Left renal pelvis (tissue), 4 donors: ENCODE results near the gene POLA2. TPM values are rescaled to one million over a fixed set of nuclear protein-coding genes. Genes with fewer than 3 reads are reported as not detected.
A peak's percentile ranks its signal among the peaks of the same experiment; 100 is the strongest.
"Not testable (repeated sequence)": the region's sequence is repeated elsewhere in the genome, so short reads cannot be mapped to it uniquely, and the experiment has no call there.

Experiments
- DNase-seq, 4 donors: peaks; one replicate each; pipeline ENCODE4 v3.0.0-alpha.2; 2013; ENCODE audit warnings: low read depth in 4 of 4, low spot score in 3 of 4
- polyA plus RNA-seq, 4 donors: library from polyadenylated mRNA; unstranded; fragments of 120-200 nt; gene quantifications; one replicate each; pipeline ENCODE4 v1.2.1, GENCODE V29; 2013; ENCODE audit not compliant: insufficient read length in 4 of 4

The POLA2 gene
- 10 to 100 TPM; 24.3 to 30.0 (median 28.3) TPM for polyA plus RNA-seq

DNA sequence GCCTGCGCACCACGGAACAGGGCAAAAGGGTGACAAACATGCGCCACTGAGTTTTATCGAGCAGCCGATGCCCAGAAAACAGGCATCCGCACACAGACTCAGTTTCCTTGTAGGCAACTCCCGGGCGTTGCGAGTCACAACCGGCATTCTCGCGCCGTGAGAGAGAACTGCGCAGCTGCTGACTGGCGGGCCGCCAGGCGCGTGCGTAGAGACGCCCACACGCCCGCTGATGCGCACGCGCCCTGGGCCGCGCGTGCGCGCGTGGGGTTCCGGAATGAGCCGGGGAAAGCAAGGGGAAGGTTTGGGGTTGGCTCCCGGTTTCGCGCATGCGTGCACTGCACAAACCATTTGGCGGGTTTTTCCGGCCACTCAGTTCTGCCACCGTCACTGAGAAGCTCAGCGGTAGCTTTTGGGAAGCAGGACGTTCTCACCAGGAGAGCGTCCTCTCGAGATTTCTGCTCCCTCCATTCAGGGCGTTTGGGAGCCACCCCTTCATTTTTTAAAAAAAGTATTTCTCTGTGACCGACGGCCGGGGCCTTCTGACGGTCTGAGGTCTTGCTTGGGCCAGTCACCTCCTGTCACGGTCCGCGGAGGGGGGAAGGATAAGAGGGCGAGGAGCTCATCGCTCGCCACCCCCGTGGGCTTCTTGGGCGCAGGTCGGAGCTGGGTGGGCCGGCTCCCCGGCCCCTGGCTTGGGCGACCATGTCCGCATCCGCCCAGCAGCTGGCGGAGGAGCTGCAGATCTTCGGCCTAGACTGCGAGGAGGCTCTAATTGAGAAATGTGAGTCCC lies at the start of gene POLA2:
POLA2 (plus strand) TSS at position 372 of the 790 bp plus-strand sequence; CDS start at position 703, 331 bp downstream.
- DNase-seq, result peak; percentile 95 to 98 (median 96)

DNA sequence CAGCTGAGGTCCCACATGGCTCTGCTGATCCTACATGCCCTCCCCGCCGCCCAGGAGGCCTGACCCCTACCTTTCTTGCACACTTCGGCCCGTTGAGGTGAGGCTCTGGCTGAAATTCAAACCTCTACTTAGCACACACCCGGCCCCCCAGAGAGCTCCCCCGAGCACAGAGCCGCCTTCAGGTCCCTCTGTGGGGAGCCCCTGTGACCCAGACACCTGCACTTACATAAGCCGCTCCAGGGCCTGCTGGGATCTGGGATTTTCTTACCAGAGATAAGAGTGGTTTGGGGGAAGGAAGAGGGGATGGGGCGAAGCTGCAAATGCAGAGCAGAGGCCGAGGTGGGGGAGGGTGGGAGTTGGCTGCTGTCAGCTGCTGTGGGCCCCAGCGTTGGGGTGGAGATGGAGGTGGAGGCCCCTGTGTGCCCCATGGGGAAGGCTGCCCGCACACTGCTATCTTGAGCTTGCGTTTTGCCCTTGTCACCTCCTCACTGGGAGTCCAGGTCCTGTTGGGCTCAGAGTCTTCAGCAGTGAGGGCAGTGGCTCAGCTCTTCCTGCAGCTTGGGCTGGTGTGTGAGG lies 49.4 kb upstream of the POLA2 start:
- DNase-seq, result no peak

DNA sequence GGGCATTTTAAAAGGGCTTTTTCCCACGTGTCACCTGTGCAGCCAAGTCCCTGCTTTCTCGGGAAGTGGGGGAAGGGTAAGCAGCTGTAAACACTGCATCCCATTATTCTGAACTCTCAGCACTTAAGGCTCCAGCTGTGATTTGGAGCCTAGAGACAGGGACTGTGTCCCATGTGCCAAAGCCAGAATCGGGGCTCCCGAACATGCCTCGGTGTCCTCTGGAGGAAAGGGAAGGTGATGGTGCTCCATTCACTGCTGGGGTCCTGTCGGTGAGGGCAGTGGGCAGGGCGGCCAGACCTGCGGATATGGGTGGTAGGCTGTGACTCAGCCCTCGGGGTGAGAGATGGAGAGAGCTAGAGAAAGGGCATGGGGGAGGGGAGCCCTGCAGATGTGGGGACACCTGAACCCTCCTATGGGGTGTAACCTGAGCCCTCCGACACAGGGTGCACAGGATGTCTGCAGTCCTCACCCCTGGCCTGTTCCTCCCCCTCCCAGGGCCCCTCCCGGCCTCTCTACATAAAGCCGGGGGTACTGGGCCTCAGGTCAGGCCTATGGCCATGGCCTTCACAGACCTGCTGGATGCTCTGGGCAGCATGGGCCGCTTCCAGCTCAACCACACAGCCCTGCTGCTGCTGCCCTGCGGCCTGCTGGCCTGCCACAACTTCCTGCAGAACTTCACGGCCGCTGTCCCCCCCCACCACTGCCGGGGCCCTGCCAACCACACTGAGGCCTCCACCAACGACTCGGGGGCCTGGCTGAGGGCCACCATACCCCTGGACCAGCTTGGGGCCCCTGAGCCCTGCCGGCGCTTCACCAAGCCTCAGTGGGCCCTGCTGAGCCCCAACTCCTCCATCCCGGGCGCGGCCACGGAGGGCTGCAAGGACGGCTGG lies 48.2 kb upstream of the POLA2 start:
- DNase-seq, result no peak

- no peak for DNase-seq
Measured at GRCh38 chr11:65214212-65214845, 47.4 kb upstream of the POLA2 start.

DNA sequence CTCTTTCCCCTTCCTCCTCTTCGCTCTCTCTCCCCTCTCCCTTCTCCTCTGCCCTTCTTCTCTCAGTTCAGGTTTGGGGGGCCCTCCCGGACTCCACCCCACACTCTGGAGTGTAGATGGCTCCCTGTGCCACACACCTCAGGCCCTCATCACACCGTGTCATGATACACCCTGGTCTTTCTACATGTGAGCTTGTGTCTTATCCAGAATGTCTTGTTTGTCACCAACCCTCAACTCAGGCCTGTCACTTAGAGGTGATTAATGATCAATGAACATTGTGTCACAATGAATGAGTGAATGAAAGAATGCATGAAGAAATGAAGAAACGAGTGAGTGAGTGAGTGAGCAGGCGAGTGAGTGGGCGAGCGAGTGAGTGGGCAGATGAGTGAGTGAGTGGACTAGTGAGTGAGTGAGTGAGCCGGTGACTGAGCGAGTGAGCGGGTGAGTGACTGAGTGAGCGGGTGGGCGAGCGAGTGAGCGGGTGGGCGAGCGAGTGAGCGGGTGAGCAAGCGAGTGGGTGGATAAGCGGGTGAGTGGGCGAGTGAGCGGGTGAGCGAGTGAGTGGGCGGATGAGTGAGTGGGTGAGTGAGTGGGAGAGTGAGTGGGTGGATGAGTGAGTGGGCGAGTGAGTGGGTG lies 46.2 kb upstream of the POLA2 start:
- no peak for DNase-seq

DNA sequence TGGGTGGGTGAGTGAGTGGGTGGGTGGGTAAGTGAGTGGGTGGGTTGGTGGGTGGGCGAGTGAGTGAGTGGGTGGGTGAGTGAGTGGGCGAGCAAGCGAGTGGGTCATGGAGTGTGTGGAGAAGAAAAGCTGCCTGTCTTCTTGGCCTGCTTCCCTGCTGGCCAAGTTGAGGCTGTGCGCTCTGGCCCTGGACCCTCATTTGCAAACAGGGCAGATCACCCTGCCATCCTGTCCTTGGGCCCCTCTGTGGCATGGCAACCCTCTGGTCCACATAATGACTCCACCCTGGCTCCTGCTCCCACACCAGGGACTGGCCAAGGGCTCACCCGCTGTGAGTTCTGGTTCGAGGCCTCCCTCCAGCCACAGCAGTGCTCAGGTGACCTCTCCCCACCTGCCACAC lies 44.9 kb upstream of the POLA2 start:
- no peak for DNase-seq

DNA sequence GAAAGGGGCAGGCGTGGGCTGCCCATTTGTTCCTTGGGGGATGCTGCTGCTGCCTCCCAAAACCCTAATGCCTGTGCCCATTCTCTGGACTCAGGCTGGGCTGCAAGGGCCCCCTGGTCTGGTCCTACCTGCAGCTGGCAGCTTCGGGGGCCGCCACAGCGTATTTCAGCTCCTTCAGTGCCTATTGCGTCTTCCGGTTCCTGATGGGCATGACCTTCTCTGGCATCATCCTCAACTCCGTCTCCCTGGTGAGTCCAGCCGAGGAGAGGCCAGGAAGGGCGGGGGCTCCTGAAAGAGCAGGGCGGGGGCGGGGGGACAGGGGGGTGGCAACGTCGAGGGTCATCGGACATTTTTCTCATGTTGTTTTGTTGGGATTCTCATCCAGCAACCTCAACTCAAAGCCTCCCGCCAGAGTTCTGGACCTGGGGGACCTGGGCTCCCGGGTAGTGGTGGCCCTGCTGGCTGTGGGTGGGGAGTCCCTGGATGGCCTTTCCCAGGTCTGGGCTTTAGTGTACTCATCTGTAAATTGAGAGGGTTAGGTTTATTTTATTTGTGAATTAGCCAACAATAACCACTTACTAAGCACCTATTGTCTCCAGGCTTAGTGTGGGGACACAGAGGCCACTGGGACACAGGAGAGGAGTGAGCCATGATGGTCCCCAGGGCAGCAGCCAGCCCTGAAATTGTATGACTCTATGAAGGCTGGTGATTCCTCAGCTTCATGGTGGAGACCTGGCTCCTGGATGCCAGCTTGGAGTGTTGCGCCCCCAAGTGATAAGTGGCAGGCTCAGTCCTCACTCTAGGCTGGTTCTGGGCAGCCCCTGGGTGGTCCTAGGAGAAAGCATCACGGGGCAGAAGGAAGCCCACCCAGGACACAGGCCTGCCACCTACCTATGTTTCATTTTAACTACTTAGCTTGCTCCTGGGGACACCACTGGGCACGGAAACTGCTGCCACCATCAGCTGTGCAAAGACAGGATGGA lies 44.0 kb upstream of the POLA2 start:
- no peak for DNase-seq

- no peak for DNase-seq
Measured at GRCh38 chr11:65218446-65218845, 43.3 kb upstream of the POLA2 start.

DNA sequence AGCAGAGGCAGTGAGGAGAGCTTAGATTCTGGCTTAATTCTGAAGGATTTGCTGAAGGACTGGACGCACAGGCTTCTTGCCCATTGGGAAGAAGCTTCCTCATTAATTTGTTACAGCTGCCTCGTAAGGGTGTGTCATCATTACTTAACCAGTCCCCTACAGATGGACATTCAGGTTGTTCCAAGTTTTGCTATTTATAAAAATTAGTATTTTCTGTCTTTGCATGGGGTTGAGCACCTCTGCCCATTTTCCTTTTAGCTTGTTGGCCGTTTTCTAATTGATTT lies 41.9 kb upstream of the POLA2 start:
- DNase-seq, result no peak

GRCh38 chr11:65221026-65221425 lies 40.7 kb upstream of the POLA2 start:
- no peak for DNase-seq

DNA sequence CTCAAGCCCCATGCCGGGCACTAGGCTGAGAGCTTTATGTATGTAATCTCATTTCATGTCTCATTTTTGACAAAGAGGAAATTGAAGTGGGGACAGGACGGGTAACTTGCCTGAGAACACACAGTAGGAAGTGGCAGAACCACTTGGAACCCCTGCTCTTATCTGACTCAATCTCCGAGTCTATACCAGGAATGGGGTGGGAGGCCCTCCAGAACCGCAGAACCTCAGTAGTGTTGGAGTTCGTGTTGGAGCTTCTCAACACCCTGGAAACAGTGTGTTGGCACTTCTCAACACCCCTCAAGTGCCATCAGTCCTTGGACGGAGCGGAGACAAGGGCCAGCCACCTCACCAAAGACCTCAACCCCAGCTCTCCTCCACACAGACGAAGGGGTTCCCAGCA lies 38.8 kb upstream of the POLA2 start:
- DNase-seq, result no peak

DNA sequence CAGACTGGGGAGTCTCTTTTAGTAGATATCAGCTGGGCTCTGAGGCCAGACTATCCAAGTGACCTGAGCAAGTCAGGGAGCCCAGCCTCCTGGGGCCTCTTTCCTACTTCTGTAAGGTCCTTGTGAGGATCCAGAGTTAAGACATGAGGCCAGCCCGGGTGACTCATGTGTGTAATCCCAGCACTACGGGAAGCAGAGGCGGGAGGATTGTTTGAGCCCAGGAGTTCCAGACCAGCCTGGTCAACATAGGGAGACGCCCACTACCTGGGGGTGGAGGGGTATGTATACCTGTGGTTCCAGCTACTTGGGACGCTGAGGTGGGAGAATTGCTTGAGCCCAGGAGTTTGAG lies 36.9 kb upstream of the POLA2 start:
- DNase-seq, result no peak

GRCh38 chr11:65225279-65226102 lies 36.3 kb upstream of the POLA2 start:
- no peak for DNase-seq

- DNase-seq, result no peak
Measured at GRCh38 chr11:65226103-65226442, 35.7 kb upstream of the POLA2 start.

GRCh38 chr11:65227879-65228278 lies 33.9 kb upstream of the POLA2 start:
- DNase-seq, result no peak

DNA sequence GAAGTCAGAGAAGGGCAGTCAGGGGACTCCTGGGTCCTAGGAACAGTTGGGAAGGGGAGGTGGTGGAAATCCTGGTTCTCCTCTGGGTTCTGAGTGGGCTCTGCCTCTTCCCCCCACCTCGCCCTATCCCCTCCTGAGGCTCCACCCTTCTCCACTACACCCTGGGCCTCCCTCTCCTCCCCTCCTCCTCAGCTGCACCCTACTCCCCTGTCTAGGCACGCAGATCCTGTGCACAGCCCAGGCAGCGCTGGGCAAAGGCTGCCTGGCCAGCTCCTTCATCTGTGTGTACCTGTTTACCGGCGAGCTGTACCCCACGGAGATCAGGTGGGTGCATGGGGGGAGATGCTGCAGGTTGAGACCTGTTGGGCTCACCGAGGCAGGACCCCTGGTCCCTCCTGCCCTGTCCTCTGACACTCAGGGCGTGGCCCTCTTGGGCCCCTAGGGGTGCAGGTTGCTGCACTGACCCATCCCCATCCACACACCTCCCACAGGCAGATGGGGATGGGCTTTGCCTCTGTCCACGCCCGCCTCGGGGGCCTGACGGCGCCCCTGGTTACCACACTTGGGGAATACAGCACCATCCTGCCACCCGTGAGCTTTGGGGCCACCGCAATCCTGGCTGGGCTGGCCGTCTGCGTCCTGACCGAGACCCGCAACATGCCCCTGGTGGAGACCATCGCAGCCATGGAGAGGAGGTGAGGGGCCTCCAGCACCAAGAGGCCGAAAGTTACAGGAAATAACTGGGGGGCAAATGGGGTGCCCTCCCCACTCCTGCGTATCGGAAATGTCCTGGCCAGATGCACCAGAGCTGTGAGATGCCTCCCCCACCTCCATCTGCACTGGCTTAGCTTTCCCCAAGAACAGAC lies 25.3 kb upstream of the POLA2 start:
- DNase-seq, result no peak

DNA sequence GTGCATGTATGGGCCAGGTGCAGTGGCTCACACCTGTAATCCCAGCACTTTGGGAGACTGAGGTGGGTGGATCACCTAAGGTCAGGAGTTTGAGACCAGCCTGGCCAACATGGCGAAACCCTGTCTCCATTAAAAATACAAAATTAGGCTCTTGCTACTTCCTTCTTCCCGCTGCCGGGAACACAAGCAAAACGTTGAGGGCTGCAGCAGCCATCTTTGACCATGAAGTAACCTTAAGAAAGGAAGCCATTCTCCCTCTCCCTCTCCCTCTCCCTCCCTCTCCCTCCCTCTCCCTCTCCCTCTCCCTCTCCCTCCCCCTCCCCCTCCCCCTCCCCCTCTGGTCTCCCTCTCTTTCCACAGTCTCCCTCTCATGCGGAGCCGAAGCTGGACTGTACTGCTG lies 23.5 kb upstream of the POLA2 start:
- not testable (repeated sequence) for DNase-seq

DNA sequence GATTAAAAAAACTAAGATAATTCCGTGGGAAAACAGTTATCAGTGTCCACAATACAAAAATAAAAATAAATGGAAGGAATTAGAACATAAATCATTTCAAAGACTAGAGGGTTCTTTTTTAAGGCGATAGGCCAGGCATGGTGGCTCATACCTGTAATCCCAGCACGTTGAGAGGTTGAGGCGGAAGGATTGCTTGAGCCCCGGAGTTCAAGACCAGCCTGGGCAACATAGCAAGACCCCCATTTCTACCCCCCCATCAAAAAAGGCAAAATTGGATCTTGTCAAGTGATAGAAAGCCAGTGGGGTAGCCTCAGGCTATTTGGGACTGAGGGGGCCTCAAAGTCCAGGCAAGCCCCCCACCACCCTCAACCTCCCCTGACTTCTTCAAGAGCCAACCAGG lies 20.6 kb upstream of the POLA2 start:
- DNase-seq, result no peak
